BJ (cell line): Measurements from ENCODE around the gene SPTBN1. TPM values are rescaled to one million over a fixed set of nuclear protein-coding genes. Genes with fewer than 3 reads are reported as not detected.

Experiments
- CTCF ChIA-PET: fragments of 350-600 bp; formaldehyde crosslinking; extraction: SDS; loops from one replicate; lab custom pipeline; 2021; ENCODE audit warnings: antibody characterized with exemption, inconsistent platforms; lab: Yijun Ruan, JAX
- POLR2A ChIA-PET: fragments of 300-600 bp; sonication (Branson Sonifier 250); formaldehyde crosslinking; extraction: SDS; loops from one replicate; lab custom pipeline; 2021; ENCODE audit warnings: antibody characterized with exemption; lab: Charles Lee
- DNase-seq: peaks from one replicate; pipeline ENCODE4 v3.0.0-alpha.2; 2011; ENCODE audit warnings: low read depth
- H3K27me3 ChIP-seq: 2 replicates; pipeline ENCODE4 v1.6.0; 2011; ENCODE audit warnings: low read length; ENCODE audit not compliant: control insufficient read depth, insufficient read depth
- H3K36me3 ChIP-seq: 2 replicates; pipeline ENCODE4 v1.5.1; 2011; ENCODE audit warnings: low read length; ENCODE audit not compliant: control insufficient read depth, insufficient read depth
- H3K4me3 ChIP-seq: 2 replicates; pipeline ENCODE4 v1.5.1; 2011; ENCODE audit warnings: low read depth, mild to moderate bottlenecking, control low read depth, low read length
- polyA plus RNA-seq: library from polyadenylated mRNA; depleted of rRNA; stranded (reverse); fragments of >200 nt; gene quantifications from 2 replicates; pipeline ENCODE4 v1.2.3, GENCODE V29; 2011
- TF ChIP-seq, protein P1 (sequence below): IDR thresholded peaks from 2 replicates; pipeline ENCODE4 v1.5.1; 2011; ENCODE audit warnings: low read depth, mild to moderate bottlenecking, control low read depth, inconsistent platforms, low read length, moderate library complexity; ENCODE audit not compliant: insufficient read depth

The SPTBN1 gene
- polyA plus RNA-seq, 1 experiment = 33.8 TPM

DNA sequence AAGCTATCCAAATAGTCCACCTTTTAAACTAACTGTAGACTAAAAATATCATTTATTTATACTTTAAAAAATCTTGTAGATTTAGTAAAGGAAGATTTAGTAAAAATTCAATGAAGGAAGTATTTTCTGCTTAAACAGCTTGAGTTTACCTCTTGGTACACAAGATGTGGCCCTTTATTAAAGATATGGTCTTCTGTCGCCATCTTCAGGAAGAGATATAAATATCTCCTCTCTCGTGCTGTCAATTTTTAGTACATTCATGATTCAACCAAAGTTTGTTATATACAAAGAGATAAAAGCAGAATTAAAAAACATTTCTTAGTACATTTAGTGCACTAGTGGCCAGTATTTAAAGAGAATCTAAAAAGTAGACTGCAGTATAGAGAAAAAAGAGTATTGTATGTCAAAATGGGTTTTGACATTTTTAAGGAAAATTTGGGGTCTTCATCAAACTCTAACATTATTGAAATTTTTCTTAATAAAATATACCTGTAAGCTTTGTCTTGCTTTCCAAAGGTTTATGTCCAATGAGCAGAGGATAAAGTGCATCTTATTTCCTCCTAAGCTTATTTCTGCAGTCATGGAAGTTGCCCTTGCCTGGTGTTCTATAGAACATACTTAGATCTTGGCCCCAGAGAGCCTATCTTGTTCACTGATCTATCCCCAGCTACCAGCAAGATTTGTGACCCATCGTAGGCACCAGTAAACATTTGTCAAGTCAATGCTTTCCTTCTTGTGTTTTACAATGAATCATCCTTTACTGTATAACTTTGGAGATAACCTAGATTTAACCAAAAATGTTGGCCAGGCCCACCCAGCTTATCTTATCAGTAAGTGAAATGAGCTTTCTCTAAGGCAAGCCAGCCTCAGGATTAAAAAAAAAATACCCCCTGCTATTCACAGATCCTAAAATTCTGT, 248.8 kb downstream of the SPTBN1 start:
- no peak for DNase-seq
- no peak overlapping the region for H3K4me3 ChIP-seq
- CTCF ChIA-PET = interaction anchor here (0.6 to 7.6 kb wide), 41 partner anchors 9 to 1281 kb away, joined by 3 to 50 read pairs (median 4); partner anchors contain the start of gene EML6
- TF ChIP-seq, protein P1, sequence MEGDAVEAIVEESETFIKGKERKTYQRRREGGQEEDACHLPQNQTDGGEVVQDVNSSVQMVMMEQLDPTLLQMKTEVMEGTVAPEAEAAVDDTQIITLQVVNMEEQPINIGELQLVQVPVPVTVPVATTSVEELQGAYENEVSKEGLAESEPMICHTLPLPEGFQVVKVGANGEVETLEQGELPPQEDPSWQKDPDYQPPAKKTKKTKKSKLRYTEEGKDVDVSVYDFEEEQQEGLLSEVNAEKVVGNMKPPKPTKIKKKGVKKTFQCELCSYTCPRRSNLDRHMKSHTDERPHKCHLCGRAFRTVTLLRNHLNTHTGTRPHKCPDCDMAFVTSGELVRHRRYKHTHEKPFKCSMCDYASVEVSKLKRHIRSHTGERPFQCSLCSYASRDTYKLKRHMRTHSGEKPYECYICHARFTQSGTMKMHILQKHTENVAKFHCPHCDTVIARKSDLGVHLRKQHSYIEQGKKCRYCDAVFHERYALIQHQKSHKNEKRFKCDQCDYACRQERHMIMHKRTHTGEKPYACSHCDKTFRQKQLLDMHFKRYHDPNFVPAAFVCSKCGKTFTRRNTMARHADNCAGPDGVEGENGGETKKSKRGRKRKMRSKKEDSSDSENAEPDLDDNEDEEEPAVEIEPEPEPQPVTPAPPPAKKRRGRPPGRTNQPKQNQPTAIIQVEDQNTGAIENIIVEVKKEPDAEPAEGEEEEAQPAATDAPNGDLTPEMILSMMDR = peak; percentile 49
- H3K36me3 ChIP-seq = no peaks in the 10 kb centered on the region
- H3K27me3 ChIP-seq = peaks cover 2% of the 10 kb centered on the region; the same call in 1 of the 2 replicates
- POLR2A ChIA-PET = no interaction called here

DNA sequence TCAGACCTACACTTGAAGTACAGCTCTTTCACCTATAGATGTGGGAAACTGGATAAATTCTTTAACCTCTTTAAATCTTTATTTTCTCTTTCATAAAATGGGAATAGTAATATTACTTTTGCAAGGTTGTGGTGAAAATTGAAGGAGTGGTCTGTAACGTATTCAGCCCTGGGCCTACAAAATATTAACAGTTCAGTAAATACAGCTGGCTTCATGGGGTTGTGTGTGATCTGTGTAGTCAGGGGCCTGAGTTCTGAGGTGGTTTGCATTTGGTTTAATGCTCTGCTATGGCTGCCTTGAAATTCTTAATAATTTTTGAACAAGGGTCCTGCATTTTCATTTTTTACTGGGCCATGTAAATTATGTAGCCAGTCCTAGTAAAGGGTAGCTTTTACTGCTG, 250.5 kb downstream of the SPTBN1 start:
- TF ChIP-seq, protein P1 = no peak
- DNase-seq = no peak
- no peaks in the 10 kb centered on the region for H3K36me3 ChIP-seq
- no peak overlapping the region for H3K4me3 ChIP-seq
- H3K27me3 ChIP-seq = peaks cover 4% of the 10 kb centered on the region; the same call in 1 of the 2 replicates
- ChIA-PET CTCF (interaction anchor here (0.5 to 7.6 kb wide), 8 partner anchors 8 to 606 kb away, joined by 3 to 50 read pairs (median 4); no protein-coding TSS in a partner anchor), POLR2A (no interaction called here)

DNA sequence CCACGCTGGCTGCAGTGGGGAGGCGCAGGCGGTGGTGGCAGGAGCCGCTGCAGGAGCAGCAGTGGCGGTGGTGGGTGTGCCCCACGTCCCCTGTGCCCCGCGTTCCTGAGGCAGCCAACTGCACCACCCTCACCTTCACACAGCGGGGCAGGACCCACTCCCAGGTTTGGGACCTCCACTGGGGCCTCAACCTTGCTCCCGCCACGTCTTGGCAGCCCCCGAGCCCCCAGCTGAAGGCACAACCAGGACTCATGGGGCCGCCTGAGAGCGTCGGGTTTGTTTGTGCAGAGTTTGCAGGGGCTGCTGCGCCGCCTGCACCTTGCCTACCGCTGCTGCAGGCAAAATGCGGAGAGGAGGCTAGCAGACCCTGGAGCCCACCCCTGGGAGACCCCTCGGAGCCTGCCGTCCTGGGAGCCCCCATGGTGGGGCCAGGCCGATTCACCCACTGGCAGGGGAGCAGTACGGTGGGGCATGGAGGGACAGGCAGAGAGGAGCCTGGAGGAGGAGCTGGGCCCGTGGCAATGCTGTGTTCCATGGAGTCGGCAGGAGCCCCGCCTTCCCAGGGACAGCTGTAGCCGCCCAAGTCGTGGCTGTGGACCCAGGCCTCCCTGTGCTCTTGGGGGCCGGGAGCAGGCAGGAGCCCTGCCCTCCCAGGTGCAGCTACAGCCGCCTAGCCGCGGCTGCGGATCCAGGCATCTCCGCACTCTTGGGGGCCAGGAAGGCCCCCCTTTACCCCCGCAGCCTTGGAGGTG, 252.6 kb downstream of the SPTBN1 start:
- Histone ChIP-seq H3K36me3 (no peaks in the 10 kb centered on the region), H3K27me3 (peaks cover 4% of the 10 kb centered on the region; the same call in 1 of the 2 replicates), H3K4me3 (peak overlapping the region; percentile 32)
- no peak for DNase-seq
- ChIA-PET CTCF (interaction anchor here (0.6 to 7.6 kb wide), 5 partner anchors 11 to 602 kb away, joined by 3 to 50 read pairs (median 3); no protein-coding TSS in a partner anchor), POLR2A (no interaction called here)
- TF ChIP-seq, protein P1 = peak; percentile 22; the same call in 1 of the 2 replicates

DNA sequence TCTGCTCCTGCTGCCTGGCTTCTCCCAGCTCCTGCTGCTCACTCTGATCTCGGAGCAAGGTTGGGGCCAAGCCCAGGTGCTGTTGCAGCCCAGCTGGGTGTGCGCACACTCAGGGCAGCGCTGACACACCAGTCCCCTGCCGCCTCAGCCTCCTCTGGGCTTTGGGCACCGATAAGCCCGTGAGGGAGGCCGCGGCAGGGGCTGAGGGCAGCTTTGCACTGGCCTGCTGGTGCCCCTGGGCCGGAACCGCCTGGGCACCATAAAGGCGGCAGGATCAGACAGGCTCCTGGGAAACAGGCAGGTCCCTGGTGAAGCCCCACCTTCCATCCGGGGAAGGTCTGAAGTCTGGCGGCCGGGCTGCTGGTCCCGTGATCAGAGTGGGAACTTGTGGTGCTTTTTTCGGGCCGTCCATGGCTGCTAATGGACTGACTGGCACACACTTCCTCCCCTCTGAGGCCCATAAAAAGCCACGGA, 253.2 kb downstream of the SPTBN1 start:
- no peak for DNase-seq
- POLR2A ChIA-PET = no interaction called here
- TF ChIP-seq, protein P1 = no peak
- peak overlapping the region; percentile 32 for H3K4me3 ChIP-seq
- CTCF ChIA-PET = interaction anchor here (0.6 to 7.6 kb wide), 6 partner anchors 11 to 603 kb away, joined by 3 to 50 read pairs (median 3); no protein-coding TSS in a partner anchor
- no peaks in the 10 kb centered on the region for H3K36me3 ChIP-seq
- H3K27me3 ChIP-seq = peaks cover 4% of the 10 kb centered on the region; the same call in 1 of the 2 replicates
